PC-9 (cell line): Measurements from ENCODE around the gene SYNDIG1. TPM values are rescaled to one million over a fixed set of nuclear protein-coding genes. Genes with fewer than 3 reads are reported as not detected.

Experiments
- BruUV-seq: library from RNA; stranded (reverse); fragments of 400-500 nt; replicated peaks from 2 replicates; lab custom pipeline; 2021; lab: Mats Ljungman, UMichigan
- CTCF ChIA-PET: fragments of 300-600 bp; sonication (Branson Sonifier 250); formaldehyde crosslinking; loops from one replicate; lab custom pipeline; 2022; ENCODE audit warnings: antibody characterized with exemption; lab: Charles Lee
- POLR2A ChIA-PET: fragments of 300-600 bp; sonication (Branson Sonifier 250); formaldehyde crosslinking; loops from one replicate; lab custom pipeline; 2022; ENCODE audit warnings: antibody characterized with exemption; ENCODE audit not compliant: unreplicated experiment; lab: Charles Lee
- DNase-seq, 2 experiments: peaks; one replicate each; pipeline versions ENCODE4 v3.0.0 to v3.0.0-alpha.2; 2015 to 2022; ENCODE audit warnings: mixed read lengths in 1 of 2
- H2AFZ ChIP-seq: fragments of 200-600 bp; sonication (generic); 2 replicates; pipeline ENCODE4 v1.8.1; 2017; ENCODE audit warnings: antibody characterized with exemption
- H3F3A ChIP-seq: fragments of 200-600 bp; sonication (generic); 2 replicates; pipeline ENCODE4 v1.8.1; 2017; ENCODE audit warnings: antibody characterized with exemption, mild to moderate bottlenecking, low read depth; ENCODE audit not compliant: insufficient read depth
- H3K27ac ChIP-seq: fragments of 200-600 bp; sonication (generic); 2 replicates; pipeline ENCODE4 v1.6.1; 2016; ENCODE audit warnings: mixed run types
- H3K27me3 ChIP-seq: fragments of 200-600 bp; sonication (generic); 2 replicates; pipeline ENCODE4 v1.6.1; 2016; ENCODE audit warnings: low read depth, mixed run types; ENCODE audit not compliant: insufficient read depth
- H3K36me3 ChIP-seq: fragments of 200-600 bp; sonication (generic); 2 replicates; pipeline ENCODE4 v1.6.1; 2016; ENCODE audit warnings: low read depth, mixed run types
- H3K4me1 ChIP-seq: fragments of 200-600 bp; sonication (generic); replicated peaks from 2 replicates; pipeline ENCODE4 v1.6.1; 2016; ENCODE audit warnings: mixed run types; ENCODE audit not compliant: insufficient read depth
- H3K4me2 ChIP-seq: fragments of 200-600 bp; sonication (generic); 2 replicates; pipeline ENCODE4 v1.6.1; 2017; ENCODE audit warnings: mixed run types
- H3K4me3 ChIP-seq: fragments of 200-600 bp; sonication (generic); 2 replicates; pipeline ENCODE4 v1.6.1; 2016; ENCODE audit warnings: mixed run types
- H3K79me2 ChIP-seq: fragments of 200-600 bp; sonication (generic); 2 replicates; pipeline ENCODE4 v1.6.1; 2017; ENCODE audit warnings: low read depth, mixed run types
- H3K9me2 ChIP-seq: fragments of 200-600 bp; sonication (generic); 2 replicates; pipeline ENCODE4 v1.8.1; 2017; ENCODE audit warnings: mild to moderate bottlenecking; ENCODE audit not compliant: insufficient read depth
- H3K9me3 ChIP-seq: fragments of 200-600 bp; sonication (generic); 2 replicates; pipeline ENCODE4 v1.8.1; 2016; ENCODE audit warnings: low read depth; ENCODE audit not compliant: insufficient read depth
- H4K20me1 ChIP-seq: fragments of 200-600 bp; sonication (generic); 2 replicates; pipeline ENCODE4 v1.8.1; 2017; ENCODE audit not compliant: insufficient read depth
- EZH2 ChIP-seq: fragments of 200-600 bp; sonication (generic); IDR thresholded peaks from 2 replicates; pipeline ENCODE4 v1.8.0; 2017; ENCODE audit warnings: antibody characterized with exemption, low read depth
- intact Hi-C: fragments of 100-400 bp; cut with micrococcal nuclease; formaldehyde crosslinking; loops from one replicate; pipeline ENCODE4 v1.10.0; 2022; ENCODE audit not compliant: unreplicated experiment
- total RNA-seq: library from RNA; stranded (reverse); gene quantifications from 2 replicates; pipeline ENCODE4 v1.2.3, GENCODE V29; 2021
- TF ChIP-seq, protein P1 (sequence below): fragments of 200-600 bp; sonication (generic); conservative IDR thresholded peaks from 2 replicates; pipeline ENCODE4 v1.6.1; 2017; ENCODE audit warnings: mixed run types, antibody characterized with exemption, mild to moderate bottlenecking, moderate library complexity

Gene SYNDIG1
- total RNA-seq, 1 experiment from 2014 or later: 0.17 TPM

DNA sequence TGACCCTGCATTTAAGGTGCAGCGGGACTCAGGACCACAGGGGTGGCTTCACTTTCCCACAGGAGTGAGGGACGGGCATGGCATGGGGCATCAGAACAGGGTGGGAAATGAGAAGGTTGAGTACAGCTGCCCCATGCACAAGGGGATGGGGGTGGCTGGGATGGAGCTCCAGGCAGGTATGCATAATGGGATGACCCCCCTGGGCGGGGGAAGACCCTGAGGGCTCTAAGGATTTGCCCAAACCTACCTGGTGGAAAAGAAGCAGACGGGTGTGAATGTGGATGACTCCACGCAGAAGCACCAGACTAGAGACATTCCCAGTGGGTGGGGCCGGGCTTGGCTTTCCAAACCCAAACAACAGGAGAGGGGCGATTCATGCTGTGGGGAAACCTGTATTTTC, 200.3 kb downstream of the SYNDIG1 start:
- H3K9me2 ChIP-seq: no peaks in the 10 kb centered on the region
- DNase-seq: no peak
- H3K4me2 ChIP-seq: no peak overlapping the region
- H3K9me3 ChIP-seq: no peaks in the 10 kb centered on the region
- no peaks in the 10 kb centered on the region for H3K27me3 ChIP-seq
- BruUV-seq: no TSS peak
- H3K36me3 ChIP-seq: no peaks in the 10 kb centered on the region
- no peak overlapping the region for H3K27ac ChIP-seq
- ChIA-PET CTCF (no interaction called here), POLR2A (no interaction called here)
- peaks cover 5% of the 10 kb centered on the region; the same call in 1 of the 2 replicates for H3F3A ChIP-seq
- H3K4me1 ChIP-seq: peaks cover 34% of the 10 kb centered on the region
- H4K20me1 ChIP-seq: no peaks in the 10 kb centered on the region
- H3K4me3 ChIP-seq: no peak overlapping the region
- no peaks in the 10 kb centered on the region for H3K79me2 ChIP-seq
- intact Hi-C loops: loop anchor here (5.0 kb wide), 2 partner anchors 537 to 572 kb away; no protein-coding TSS in a partner anchor
- H2AFZ ChIP-seq: no peak overlapping the region
- no peak for TF ChIP-seq EZH2
- TF ChIP-seq, protein P1, sequence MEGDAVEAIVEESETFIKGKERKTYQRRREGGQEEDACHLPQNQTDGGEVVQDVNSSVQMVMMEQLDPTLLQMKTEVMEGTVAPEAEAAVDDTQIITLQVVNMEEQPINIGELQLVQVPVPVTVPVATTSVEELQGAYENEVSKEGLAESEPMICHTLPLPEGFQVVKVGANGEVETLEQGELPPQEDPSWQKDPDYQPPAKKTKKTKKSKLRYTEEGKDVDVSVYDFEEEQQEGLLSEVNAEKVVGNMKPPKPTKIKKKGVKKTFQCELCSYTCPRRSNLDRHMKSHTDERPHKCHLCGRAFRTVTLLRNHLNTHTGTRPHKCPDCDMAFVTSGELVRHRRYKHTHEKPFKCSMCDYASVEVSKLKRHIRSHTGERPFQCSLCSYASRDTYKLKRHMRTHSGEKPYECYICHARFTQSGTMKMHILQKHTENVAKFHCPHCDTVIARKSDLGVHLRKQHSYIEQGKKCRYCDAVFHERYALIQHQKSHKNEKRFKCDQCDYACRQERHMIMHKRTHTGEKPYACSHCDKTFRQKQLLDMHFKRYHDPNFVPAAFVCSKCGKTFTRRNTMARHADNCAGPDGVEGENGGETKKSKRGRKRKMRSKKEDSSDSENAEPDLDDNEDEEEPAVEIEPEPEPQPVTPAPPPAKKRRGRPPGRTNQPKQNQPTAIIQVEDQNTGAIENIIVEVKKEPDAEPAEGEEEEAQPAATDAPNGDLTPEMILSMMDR: no peak

DNA sequence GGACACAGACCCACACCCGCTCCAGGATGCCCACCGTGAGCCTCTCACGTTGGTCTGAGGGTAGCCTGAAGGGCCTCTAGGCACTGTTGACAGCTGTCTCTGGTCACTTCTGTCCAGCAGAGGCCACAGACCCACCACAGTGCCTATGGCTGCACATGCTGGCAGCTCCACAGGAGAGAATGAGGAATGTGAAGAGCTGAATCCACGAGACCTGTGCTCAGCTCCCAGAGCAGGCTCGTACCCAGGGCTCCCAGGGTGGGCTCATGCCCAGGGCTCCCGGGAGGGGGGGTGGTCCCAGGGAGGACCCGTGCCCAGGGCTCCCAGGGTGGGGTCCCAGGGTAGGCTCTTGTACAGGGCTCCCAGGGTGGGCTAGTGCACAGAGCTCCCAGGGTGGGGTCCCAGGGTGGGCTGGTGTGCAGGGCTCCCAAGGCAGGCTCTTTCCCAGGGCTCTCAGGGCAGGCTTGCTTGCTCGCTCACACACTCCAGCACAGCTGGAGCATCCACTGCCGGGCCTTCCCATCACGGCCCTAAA, 201.0 kb downstream of the SYNDIG1 start:
- H3K9me3 ChIP-seq: no peaks in the 10 kb centered on the region
- H3K9me2 ChIP-seq: no peaks in the 10 kb centered on the region
- POLR2A ChIA-PET: no interaction called here
- H3K4me3 ChIP-seq: no peak overlapping the region
- CTCF ChIA-PET: no interaction called here
- H3K79me2 ChIP-seq: no peaks in the 10 kb centered on the region
- BruUV-seq: no TSS peak
- no peaks in the 10 kb centered on the region for H3K36me3 ChIP-seq
- H2AFZ ChIP-seq: no peak overlapping the region
- H3F3A ChIP-seq: peaks cover 5% of the 10 kb centered on the region; the same call in 1 of the 2 replicates
- TF ChIP-seq EZH2: no peak
- TF ChIP-seq, protein P1: no peak
- H3K27me3 ChIP-seq: no peaks in the 10 kb centered on the region
- peaks cover 30% of the 10 kb centered on the region for H3K4me1 ChIP-seq
- no peaks in the 10 kb centered on the region for H4K20me1 ChIP-seq
- no peak overlapping the region for H3K4me2 ChIP-seq
- intact Hi-C loops: loop anchor here (5.0 kb wide), 2 partner anchors 538 to 573 kb away; no protein-coding TSS in a partner anchor
- no peak for DNase-seq
- H3K27ac ChIP-seq: no peak overlapping the region

DNA sequence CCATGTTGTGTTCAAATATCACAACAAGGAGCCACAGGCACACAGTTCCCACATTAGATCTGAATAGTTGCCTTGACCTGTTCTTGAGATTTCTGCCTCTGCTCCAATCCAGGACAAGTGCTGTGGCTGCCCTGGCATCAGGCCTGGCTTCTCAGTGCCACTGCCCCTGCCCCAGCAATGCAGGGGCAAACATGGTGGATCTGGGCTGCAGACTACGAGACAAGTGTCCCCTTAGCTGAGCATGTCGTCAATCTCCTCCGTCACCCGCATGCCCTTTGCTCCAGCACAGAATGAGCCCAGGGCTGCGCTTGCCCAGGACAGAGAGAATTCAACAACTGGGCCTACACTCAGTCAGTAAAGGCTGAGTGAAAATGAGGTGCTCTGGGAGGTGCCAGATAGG, 201.6 kb downstream of the SYNDIG1 start:
- H3K27me3 ChIP-seq: no peaks in the 10 kb centered on the region
- intact Hi-C loops: loop anchor here (5.0 kb wide), 2 partner anchors 539 to 574 kb away; no protein-coding TSS in a partner anchor
- H3K9me2 ChIP-seq: no peaks in the 10 kb centered on the region
- H3K36me3 ChIP-seq: no peaks in the 10 kb centered on the region
- H3K4me2 ChIP-seq: no peak overlapping the region
- DNase-seq: no peak
- no peak for TF ChIP-seq EZH2
- TF ChIP-seq, protein P1: no peak
- H3K79me2 ChIP-seq: no peaks in the 10 kb centered on the region
- POLR2A ChIA-PET: no interaction called here
- H4K20me1 ChIP-seq: no peaks in the 10 kb centered on the region
- peaks cover 30% of the 10 kb centered on the region for H3K4me1 ChIP-seq
- H2AFZ ChIP-seq: no peak overlapping the region
- no peak overlapping the region for H3K27ac ChIP-seq
- H3K9me3 ChIP-seq: no peaks in the 10 kb centered on the region
- CTCF ChIA-PET: no interaction called here
- peaks cover 5% of the 10 kb centered on the region; the same call in 1 of the 2 replicates for H3F3A ChIP-seq
- BruUV-seq: no TSS peak
- H3K4me3 ChIP-seq: no peak overlapping the region
